Effector memory CD8-positive, alpha-beta T cell (primary cell): ENCODE data around the gene CNTROB.

Experiments
- ATAC-seq: fragments of 150-1000 bp; cut with Tn5 transposase; replicated peaks from 2 replicates; pipeline ENCODE4 v1.10.0; 2021; ENCODE audit warnings: mild to moderate bottlenecking, moderate library complexity
- DNase-seq, 3 experiments: peaks; one replicate each; pipeline ENCODE4 v3.0.0; 2021
- H3K27ac Mint-ChIP-seq, 2 donors: one replicate each; pipeline ENCODE4 v1.8.0; 2022; ENCODE audit warnings: mild to moderate bottlenecking in 2 of 2, mixed read lengths in 2 of 2, moderate library complexity in 2 of 2
- H3K27me3 Mint-ChIP-seq, 2 donors: one replicate each; pipeline ENCODE4 v1.8.0; 2022; ENCODE audit warnings: mixed read lengths in 2 of 2
- H3K36me3 Mint-ChIP-seq: one replicate; pipeline ENCODE4 v1.8.0; 2022; ENCODE audit warnings: mild to moderate bottlenecking, moderate library complexity, mixed read lengths; ENCODE audit not compliant: insufficient read depth
- H3K4me1 Mint-ChIP-seq, 2 donors: one replicate each; pipeline ENCODE4 v1.8.0; 2022; ENCODE audit warnings: low read depth in 2 of 2, mixed read lengths in 2 of 2
- H3K4me3 Mint-ChIP-seq, 2 donors: one replicate each; pipeline ENCODE4 v1.8.0; 2022; ENCODE audit warnings: mild to moderate bottlenecking in 2 of 2, mixed read lengths in 2 of 2, moderate library complexity in 2 of 2
- H3K9me3 Mint-ChIP-seq, 2 donors: one replicate each; pipeline ENCODE4 v1.8.0; 2022; ENCODE audit warnings: mixed read lengths in 2 of 2
- total RNA-seq, 9 experiments: gene quantifications; one replicate each; lab custom pipeline; 2026; lab: John Stamatoyannopoulos, UW

CNTROB gene, protein sequence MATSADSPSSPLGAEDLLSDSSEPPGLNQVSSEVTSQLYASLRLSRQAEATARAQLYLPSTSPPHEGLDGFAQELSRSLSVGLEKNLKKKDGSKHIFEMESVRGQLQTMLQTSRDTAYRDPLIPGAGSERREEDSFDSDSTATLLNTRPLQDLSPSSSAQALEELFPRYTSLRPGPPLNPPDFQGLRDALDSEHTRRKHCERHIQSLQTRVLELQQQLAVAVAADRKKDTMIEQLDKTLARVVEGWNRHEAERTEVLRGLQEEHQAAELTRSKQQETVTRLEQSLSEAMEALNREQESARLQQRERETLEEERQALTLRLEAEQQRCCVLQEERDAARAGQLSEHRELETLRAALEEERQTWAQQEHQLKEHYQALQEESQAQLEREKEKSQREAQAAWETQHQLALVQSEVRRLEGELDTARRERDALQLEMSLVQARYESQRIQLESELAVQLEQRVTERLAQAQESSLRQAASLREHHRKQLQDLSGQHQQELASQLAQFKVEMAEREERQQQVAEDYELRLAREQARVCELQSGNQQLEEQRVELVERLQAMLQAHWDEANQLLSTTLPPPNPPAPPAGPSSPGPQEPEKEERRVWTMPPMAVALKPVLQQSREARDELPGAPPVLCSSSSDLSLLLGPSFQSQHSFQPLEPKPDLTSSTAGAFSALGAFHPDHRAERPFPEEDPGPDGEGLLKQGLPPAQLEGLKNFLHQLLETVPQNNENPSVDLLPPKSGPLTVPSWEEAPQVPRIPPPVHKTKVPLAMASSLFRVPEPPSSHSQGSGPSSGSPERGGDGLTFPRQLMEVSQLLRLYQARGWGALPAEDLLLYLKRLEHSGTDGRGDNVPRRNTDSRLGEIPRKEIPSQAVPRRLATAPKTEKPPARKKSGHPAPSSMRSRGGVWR
- total RNA-seq = 39.1 to 58.4 (median 46.4) reads per million in 9 experiments

GRCh38 chr17:7931709-7932482, at the start of gene CNTROB, which contains the start of gene TRAPPC1:
CNTROB (plus strand) TSS chr17:7932206; CDS start chr17:7933080, 874 bp downstream.
TRAPPC1 (minus strand) TSS chr17:7931946; CDS start chr17:7931829, 117 bp downstream.
- H3K27ac Mint-ChIP-seq = peak within 1 kb of the TSS; percentile 92 to 93
- peak; percentile 98 for DNase-seq
- H3K9me3 Mint-ChIP-seq = no peaks in the 10 kb centered on the region
- peaks cover 39 to 45% of the 10 kb centered on the region in 2 donors for H3K4me1 Mint-ChIP-seq
- peak within 1 kb of the TSS; percentile 87 to 88 for H3K4me3 Mint-ChIP-seq
- H3K27me3 Mint-ChIP-seq = no peaks in the 10 kb centered on the region
- H3K36me3 Mint-ChIP-seq = peaks cover 22% of the 10 kb centered on the region
- ATAC-seq = peak; percentile 95

DNA sequence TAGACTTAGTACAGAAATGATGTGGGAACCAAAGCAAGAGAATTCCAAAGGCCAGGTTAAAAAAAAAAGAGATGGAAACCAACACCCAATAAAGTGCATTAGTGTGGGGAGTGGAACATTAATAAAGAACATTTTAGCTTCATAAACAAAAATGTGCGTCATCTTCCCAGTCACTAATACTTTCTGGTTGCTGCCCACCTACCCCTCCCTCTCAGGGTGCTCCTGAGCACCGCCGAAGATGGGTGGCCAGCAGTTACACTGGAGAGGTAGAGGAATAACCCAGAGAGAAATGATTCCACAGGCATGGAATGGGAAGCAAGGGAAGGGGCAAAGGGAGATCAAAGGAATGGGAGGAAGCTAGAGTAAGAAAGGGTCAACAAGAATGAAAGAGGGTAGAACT, 49.4 kb upstream of the CNTROB start:
- no peaks in the 10 kb centered on the region for H3K9me3 Mint-ChIP-seq
- no peak overlapping the region for H3K27ac Mint-ChIP-seq
- ATAC-seq (no peak), DNase-seq (no peak)
- H3K4me3 Mint-ChIP-seq = no peak overlapping the region
- peaks cover 17% of the 10 kb centered on the region for H3K36me3 Mint-ChIP-seq
- H3K27me3 Mint-ChIP-seq = no peaks in the 10 kb centered on the region
- peaks cover 0 to 8% of the 10 kb centered on the region in 2 donors for H3K4me1 Mint-ChIP-seq

DNA sequence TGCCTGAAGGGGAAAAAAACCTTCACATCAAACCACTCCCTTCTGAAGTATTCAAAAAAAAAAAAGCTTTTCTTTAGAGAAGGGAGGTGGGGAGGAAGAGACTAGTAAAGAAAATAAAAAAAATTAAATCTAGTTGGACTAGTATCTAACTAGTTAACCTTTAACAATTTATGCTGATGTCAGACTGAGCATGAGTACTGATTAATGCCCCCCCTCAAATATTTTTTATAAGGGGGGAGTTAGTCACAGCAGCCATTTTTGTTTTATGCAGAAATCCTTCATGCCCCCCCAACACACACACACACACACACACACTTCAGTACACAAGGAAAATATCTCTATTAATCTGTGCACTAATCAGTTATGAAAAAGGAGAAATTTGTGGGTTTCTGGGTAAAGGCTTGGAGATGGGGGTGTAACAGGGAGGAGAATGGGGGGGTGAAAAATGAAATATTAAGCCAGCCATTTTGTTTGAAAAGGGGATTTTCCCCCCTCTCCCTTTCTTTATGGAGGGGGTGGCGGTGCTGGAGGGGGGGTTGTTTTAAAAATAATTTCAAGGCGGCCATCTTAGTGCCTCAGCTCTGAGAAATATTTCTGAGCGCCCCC, 48.1 kb upstream of the CNTROB start:
- DNase-seq = peak in 2 of 3 experiments; percentile 18
- peak overlapping the region; percentile 57 to 65 for H3K4me3 Mint-ChIP-seq
- H3K9me3 Mint-ChIP-seq = no peaks in the 10 kb centered on the region
- no peak overlapping the region for H3K27ac Mint-ChIP-seq
- no peaks in the 10 kb centered on the region for H3K27me3 Mint-ChIP-seq
- H3K36me3 Mint-ChIP-seq = peaks cover 14% of the 10 kb centered on the region
- no peak for ATAC-seq
- H3K4me1 Mint-ChIP-seq = peaks cover 0 to 8% of the 10 kb centered on the region in 2 donors

- H3K27me3 Mint-ChIP-seq = no peaks in the 10 kb centered on the region
- ATAC-seq = peak; percentile 7
- H3K9me3 Mint-ChIP-seq = no peaks in the 10 kb centered on the region
- peaks cover 19% of the 10 kb centered on the region for H3K36me3 Mint-ChIP-seq
- peaks cover 0 to 8% of the 10 kb centered on the region in 2 donors for H3K4me1 Mint-ChIP-seq
- peak overlapping the region; percentile 57 to 65 for H3K4me3 Mint-ChIP-seq
- peak overlapping the region; percentile 16 to 50 for H3K27ac Mint-ChIP-seq
- DNase-seq = peak; percentile 31 to 44 (median 35)
Observed at GRCh38 chr17:7884581-7885366, 47.2 kb upstream of the CNTROB start.

- no peak overlapping the region for H3K4me3 Mint-ChIP-seq
- H3K9me3 Mint-ChIP-seq = no peaks in the 10 kb centered on the region
- ATAC-seq (peak; percentile 17), DNase-seq (peak; percentile 31 to 47 (median 47))
- no peaks in the 10 kb centered on the region for H3K27me3 Mint-ChIP-seq
- H3K4me1 Mint-ChIP-seq = peaks cover 5 to 8% of the 10 kb centered on the region in 2 donors
- H3K36me3 Mint-ChIP-seq = peaks cover 26% of the 10 kb centered on the region
- H3K27ac Mint-ChIP-seq = no peak overlapping the region
Observed at GRCh38 chr17:7885367-7886226, 46.4 kb upstream of the CNTROB start.

GRCh38 chr17:7886227-7887037, 45.6 kb upstream of the CNTROB start:
- peaks cover 8 to 10% of the 10 kb centered on the region in 2 donors for H3K4me1 Mint-ChIP-seq
- H3K36me3 Mint-ChIP-seq = peaks cover 35% of the 10 kb centered on the region
- H3K27me3 Mint-ChIP-seq = no peaks in the 10 kb centered on the region
- no peaks in the 10 kb centered on the region for H3K9me3 Mint-ChIP-seq
- DNase-seq (peak; percentile 33 to 61 (median 45)), ATAC-seq (peak; percentile 18)
- no peak overlapping the region for H3K27ac Mint-ChIP-seq
- no peak overlapping the region for H3K4me3 Mint-ChIP-seq

DNA sequence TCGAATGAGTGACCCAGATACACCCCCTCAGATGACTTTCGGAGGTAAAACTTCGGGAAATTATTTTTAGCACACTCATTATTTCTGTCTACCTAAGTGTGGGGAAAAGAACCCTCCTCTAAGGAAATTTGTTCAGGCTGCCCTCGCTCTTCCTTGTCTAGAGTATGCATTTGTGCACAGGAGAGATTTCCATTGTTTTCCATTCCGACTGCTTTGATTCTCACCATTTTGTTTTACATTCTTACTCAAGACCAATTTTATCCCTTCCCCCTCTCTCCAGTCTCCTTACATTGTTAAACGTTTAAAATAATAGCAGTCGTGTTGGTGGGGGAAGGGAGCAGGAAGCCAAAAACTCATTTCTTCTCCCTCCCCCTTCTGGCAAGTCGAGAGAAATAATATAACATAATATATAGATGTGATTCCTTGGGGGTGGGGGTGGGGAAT, 44.9 kb upstream of the CNTROB start:
- H3K36me3 Mint-ChIP-seq = peaks cover 41% of the 10 kb centered on the region
- H3K27ac Mint-ChIP-seq = no peak overlapping the region
- DNase-seq (no peak), ATAC-seq (peak; percentile 28)
- H3K27me3 Mint-ChIP-seq = no peaks in the 10 kb centered on the region
- peaks cover 8 to 10% of the 10 kb centered on the region in 2 donors for H3K4me1 Mint-ChIP-seq
- no peaks in the 10 kb centered on the region for H3K9me3 Mint-ChIP-seq
- no peak overlapping the region for H3K4me3 Mint-ChIP-seq

DNA sequence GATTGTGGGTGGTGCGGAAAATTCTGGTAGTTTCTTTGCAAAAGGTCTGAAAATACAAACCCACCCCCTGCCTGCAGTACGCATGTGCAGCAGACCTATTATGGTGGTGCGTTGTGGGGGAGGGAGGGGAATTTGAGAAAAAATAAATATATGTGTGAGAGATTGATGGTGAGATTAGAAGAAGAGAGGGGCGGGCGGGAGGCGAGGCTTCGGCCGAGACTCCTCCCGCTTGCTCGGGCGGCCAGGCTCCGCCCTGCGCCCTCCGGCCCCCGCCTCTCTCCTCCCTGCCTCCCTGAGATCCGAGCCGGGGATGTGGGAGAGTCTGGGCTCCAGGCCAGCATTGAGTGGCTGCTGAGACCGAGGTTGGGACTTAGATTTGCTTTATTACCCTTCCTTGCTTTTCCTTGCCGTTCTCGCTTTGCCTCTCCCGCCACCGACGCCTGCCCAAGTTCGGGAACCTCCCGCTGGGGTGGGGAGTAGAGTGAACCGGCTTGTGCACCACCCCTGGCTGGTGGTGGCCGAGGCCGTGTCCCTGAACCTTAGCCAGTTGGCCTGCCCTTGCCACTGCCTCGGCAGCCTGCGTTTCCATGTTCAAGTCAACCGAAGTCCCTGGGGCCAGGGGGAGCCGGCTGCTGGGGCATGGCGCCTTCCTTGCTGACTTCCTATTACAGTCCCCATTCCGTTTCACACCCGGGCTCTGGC, 44.4 kb upstream of the CNTROB start:
- DNase-seq (peak; percentile 78 to 82 (median 80)), ATAC-seq (peak; percentile 72)
- H3K4me3 Mint-ChIP-seq = no peak overlapping the region
- no peak overlapping the region for H3K27ac Mint-ChIP-seq
- peaks cover 8 to 10% of the 10 kb centered on the region in 2 donors for H3K4me1 Mint-ChIP-seq
- H3K9me3 Mint-ChIP-seq = no peaks in the 10 kb centered on the region
- H3K36me3 Mint-ChIP-seq = peaks cover 47% of the 10 kb centered on the region
- no peaks in the 10 kb centered on the region for H3K27me3 Mint-ChIP-seq

GRCh38 chr17:7888184-7888920, 43.7 kb upstream of the CNTROB start, which contains the start of gene CHD3:
CHD3 (plus strand) TSS chr17:7888789; CDS start chr17:7889001, 212 bp downstream.
- peak; percentile 13 to 29 (median 15) for DNase-seq
- H3K4me3 Mint-ChIP-seq = no peak within 1 kb of the TSS
- peak; percentile 17 for ATAC-seq
- no peaks in the 10 kb centered on the region for H3K9me3 Mint-ChIP-seq
- peaks cover 54% of the 10 kb centered on the region for H3K36me3 Mint-ChIP-seq
- no peaks in the 10 kb centered on the region for H3K27me3 Mint-ChIP-seq
- H3K4me1 Mint-ChIP-seq = peaks cover 8 to 10% of the 10 kb centered on the region in 2 donors
- H3K27ac Mint-ChIP-seq = no peak within 1 kb of the TSS
